Liver (tissue), 3 donors: ENCODE results near the gene ARR3.

Source experiments
- ATF3 ChIP-seq: IDR thresholded peaks from 2 replicates; pipeline ENCODE4 v1.6.1; 2016; ENCODE audit warnings: antibody characterized with exemption
- CTCF ChIP-seq: fragments of 150-350 bp; IDR thresholded peaks from 2 replicates; pipeline ENCODE4 v1.5.1; 2017; ENCODE audit warnings: improper control_type of control experiment, low read depth, low read length; ENCODE audit not compliant: missing input control
- GABPA ChIP-seq, 2 donors: IDR thresholded peaks in 1 of 2; conservative IDR thresholded peaks in 1 of 2; 2 replicates each; pipeline ENCODE4 v1.6.1; 2016; ENCODE audit warnings: antibody characterized with exemption in 2 of 2, mild to moderate bottlenecking in 1 of 2, moderate library complexity in 1 of 2
- HNF4G ChIP-seq: IDR thresholded peaks from 2 replicates; pipeline ENCODE4 v1.6.1; 2016; ENCODE audit warnings: antibody characterized with exemption
- NR2F2 ChIP-seq: IDR thresholded peaks from 2 replicates; pipeline ENCODE4 v1.6.1; 2016; ENCODE audit warnings: antibody characterized with exemption
- SP1 ChIP-seq: IDR thresholded peaks from 2 replicates; pipeline ENCODE4 v1.6.1; 2018; ENCODE audit warnings: antibody characterized with exemption, mild to moderate bottlenecking
- YY1 ChIP-seq: IDR thresholded peaks from 2 replicates; pipeline ENCODE4 v1.6.1; 2016; ENCODE audit warnings: antibody characterized with exemption, mild to moderate bottlenecking
- donor health status: healthy.
- donor health status: healthy.

GRCh38 chrX:70240751-70241150, 27.4 kb upstream of the ARR3 start:
- TF ChIP-seq CTCF (no peak), SP1 (no peak), ATF3 (no peak), GABPA (IDR thresholded peaks at IDR 0.05 in 1 of 2, conservative IDR thresholded peaks at IDR 0.05 in 1 of 2) (no peak), HNF4G (no peak), YY1 (no peak), NR2F2 (no peak)
